ENCODE measurements around the gene MYH3. TPM values are rescaled to one million over a fixed set of nuclear protein-coding genes. Genes with fewer than 3 reads are reported as not detected.

Gene MYH3
- total and polyA plus RNA-seq, 10 of the 15 experiments (the other 5 are each of a cell fraction or from before 2014, with no cell fraction given) = 0.14 to 1.4 (median 0.71) TPM

- no peak for TF ChIP-seq BCL3 (IDR thresholded peaks at IDR 0.05; ENCODE audit: borderline replicate concordance, insufficient read depth, low read depth, low read length, poor library complexity, severe bottlenecking)
- TF ChIP-seq NFIC (IDR thresholded peaks at IDR 0.05; ENCODE audit: low read depth, low read length) = peak; percentile 28; the same call in 1 of the 2 replicates
- TF ChIP-seq NR2C1 (IDR thresholded peaks at IDR 0.05) = peak; percentile 87
- no peak for TF ChIP-seq ZBED1 (IDR thresholded peaks at IDR 0.05; ENCODE audit: borderline replicate concordance)
- TF ChIP-seq SIX5 (IDR thresholded peaks at IDR 0.05; ENCODE audit: low read depth, low read length, severe bottlenecking) = peak; percentile 38
- peak; percentile 73 for TF ChIP-seq CHD2 (IDR thresholded peaks at IDR 0.05; ENCODE audit: borderline replicate concordance, low read depth, low read length)
- TF ChIP-seq REST (IDR thresholded peaks at IDR 0.05; ENCODE audit: low read depth, low read length) = no peak
- peak; percentile 61; the same call in 1 of the 2 replicates for TF ChIP-seq RB1 (IDR thresholded peaks at IDR 0.05; ENCODE audit: borderline replicate concordance)
- TF ChIP-seq ZBTB40 (IDR thresholded peaks at IDR 0.05; ENCODE audit: borderline replicate concordance) = peak; percentile 96
- TF ChIP-seq NR2C2 (IDR thresholded peaks at IDR 0.05; ENCODE audit: borderline replicate concordance, control insufficient read depth, insufficient read length, low read depth) = no peak
- TF ChIP-seq E2F8 (IDR thresholded peaks at IDR 0.05; ENCODE audit: low read depth, partially characterized antibody) = peak; percentile 45
- peak; percentile 65; the same call in 1 of the 2 replicates for TF ChIP-seq CREM (IDR thresholded peaks at IDR 0.05; ENCODE audit: low read depth)
Measured at GRCh38 chr17:10697092-10698081, 40.3 kb upstream of the MYH3 start, which contains the start of the genes ADPRM and SCO1 (continued).

Data from GM12878 (cell line).